Measurements from ENCODE around the gene OR2G2. TPM values are rescaled to one million over a fixed set of nuclear protein-coding genes. Genes with fewer than 3 reads are reported as not detected.

Gene OR2G2, protein sequence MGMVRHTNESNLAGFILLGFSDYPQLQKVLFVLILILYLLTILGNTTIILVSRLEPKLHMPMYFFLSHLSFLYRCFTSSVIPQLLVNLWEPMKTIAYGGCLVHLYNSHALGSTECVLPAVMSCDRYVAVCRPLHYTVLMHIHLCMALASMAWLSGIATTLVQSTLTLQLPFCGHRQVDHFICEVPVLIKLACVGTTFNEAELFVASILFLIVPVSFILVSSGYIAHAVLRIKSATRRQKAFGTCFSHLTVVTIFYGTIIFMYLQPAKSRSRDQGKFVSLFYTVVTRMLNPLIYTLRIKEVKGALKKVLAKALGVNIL
- total RNA-seq = not detected

DNA sequence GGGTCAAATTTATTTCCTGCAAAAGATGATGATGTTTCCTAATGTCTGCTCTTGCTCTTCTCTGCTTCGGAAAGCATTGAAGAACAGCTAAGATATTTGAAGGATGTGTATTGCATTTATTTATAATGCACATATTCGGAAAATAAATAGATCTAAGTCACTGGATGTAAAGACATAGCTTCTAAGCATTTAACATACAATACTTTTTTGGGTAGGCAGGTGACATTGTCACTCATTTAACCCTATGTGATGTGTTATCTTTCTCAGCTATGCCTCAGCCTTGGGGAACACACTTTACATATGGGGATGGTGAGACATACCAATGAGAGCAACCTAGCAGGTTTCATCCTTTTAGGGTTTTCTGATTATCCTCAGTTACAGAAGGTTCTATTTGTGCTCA, at the start of gene OR2G2:
Gene OR2G2, plus strand, starts transcription at position 301 of the 400 bp plus-strand sequence. Its CDS starts 0 bp downstream, at position 301.
- intact Hi-C loops (cut with DNase I) = no loop called here
- WGBS, 2 donors = 69 to 76% methylated on average over 2 of the region's 2 CpGs
- H3K9me3 ChIP-seq = no peaks in the 10 kb centered on the region
- TF ChIP-seq, protein P1, sequence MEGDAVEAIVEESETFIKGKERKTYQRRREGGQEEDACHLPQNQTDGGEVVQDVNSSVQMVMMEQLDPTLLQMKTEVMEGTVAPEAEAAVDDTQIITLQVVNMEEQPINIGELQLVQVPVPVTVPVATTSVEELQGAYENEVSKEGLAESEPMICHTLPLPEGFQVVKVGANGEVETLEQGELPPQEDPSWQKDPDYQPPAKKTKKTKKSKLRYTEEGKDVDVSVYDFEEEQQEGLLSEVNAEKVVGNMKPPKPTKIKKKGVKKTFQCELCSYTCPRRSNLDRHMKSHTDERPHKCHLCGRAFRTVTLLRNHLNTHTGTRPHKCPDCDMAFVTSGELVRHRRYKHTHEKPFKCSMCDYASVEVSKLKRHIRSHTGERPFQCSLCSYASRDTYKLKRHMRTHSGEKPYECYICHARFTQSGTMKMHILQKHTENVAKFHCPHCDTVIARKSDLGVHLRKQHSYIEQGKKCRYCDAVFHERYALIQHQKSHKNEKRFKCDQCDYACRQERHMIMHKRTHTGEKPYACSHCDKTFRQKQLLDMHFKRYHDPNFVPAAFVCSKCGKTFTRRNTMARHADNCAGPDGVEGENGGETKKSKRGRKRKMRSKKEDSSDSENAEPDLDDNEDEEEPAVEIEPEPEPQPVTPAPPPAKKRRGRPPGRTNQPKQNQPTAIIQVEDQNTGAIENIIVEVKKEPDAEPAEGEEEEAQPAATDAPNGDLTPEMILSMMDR (IDR thresholded peaks at IDR 0.05) = no peak
- TF ChIP-seq POLR2A (IDR thresholded peaks at IDR 0.05) = no peak
- DNase-seq (no peak), ATAC-seq (no peak)
- no peaks in the 10 kb centered on the region for H3K36me3 ChIP-seq (replicated peaks in 1 of 2; ENCODE audit: insufficient read depth in 1 of 2, low read depth in 2 of 2)
- H3K4me3 ChIP-seq = no peak within 1 kb of the TSS
- no peak within 1 kb of the TSS for H3K27ac ChIP-seq
- H3K27me3 ChIP-seq = no peaks in the 10 kb centered on the region
- no peaks in the 10 kb centered on the region for H3K4me1 ChIP-seq

DNA sequence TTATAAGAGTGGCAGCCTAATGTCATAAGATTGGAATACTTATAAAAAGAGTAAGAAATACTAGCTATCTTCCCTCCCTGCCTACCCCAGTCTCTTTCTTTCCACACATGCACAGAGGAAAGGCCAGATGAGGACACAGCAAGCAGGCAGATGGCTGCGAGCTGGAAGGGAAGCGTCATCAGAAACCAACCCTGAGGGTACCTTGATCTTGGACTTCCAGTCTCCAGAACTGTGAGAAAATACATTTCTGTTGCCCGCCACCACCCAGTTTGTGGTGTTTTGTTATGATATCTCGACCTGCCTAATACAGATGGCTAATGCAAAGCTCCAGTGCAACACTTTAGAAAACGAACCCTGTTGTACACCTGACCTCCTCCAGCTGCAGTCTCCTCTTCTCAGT, 49.6 kb upstream of the OR2G2 start:
- intact Hi-C loops (cut with DNase I) = no loop called here
- Histone ChIP-seq H3K27me3 (no peaks in the 10 kb centered on the region), H3K4me3 (no peak overlapping the region), H3K27ac (no peak overlapping the region), H3K9me3 (no peaks in the 10 kb centered on the region), H3K4me1 (no peaks in the 10 kb centered on the region), H3K36me3 (replicated peaks in 1 of 2; ENCODE audit: insufficient read depth in 1 of 2, low read depth in 2 of 2) (no peaks in the 10 kb centered on the region)
- no peak for ATAC-seq
- 59 to 75% methylated on average over 5 of the region's 5 CpGs for WGBS, 2 donors
- no peak for DNase-seq
- no peak for TF ChIP-seq POLR2A (IDR thresholded peaks at IDR 0.05)
- TF ChIP-seq, protein P1 (IDR thresholded peaks at IDR 0.05) = no peak

DNA sequence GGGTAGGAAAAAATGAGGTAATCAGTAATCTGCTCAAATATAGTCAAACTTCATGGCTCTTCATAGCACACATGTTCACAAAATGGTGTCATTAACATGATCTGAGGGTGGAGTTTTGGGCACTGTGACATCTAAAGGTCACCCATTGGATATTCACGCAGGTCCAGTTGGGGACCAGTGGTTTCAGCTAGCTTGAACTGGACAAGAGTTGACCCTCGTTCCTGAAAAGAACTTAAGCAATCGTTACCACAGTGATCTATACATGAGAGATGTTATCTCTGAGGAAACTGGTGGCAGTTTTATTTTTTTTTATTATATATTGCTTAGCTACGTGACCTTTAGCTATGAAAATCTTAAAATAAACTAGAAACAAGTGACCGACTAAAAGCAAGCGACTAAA, 48.9 kb upstream of the OR2G2 start:
- Histone ChIP-seq H3K27ac (no peak overlapping the region), H3K4me3 (no peak overlapping the region), H3K36me3 (replicated peaks in 1 of 2; ENCODE audit: insufficient read depth in 1 of 2, low read depth in 2 of 2) (no peaks in the 10 kb centered on the region), H3K27me3 (no peaks in the 10 kb centered on the region), H3K9me3 (no peaks in the 10 kb centered on the region), H3K4me1 (no peaks in the 10 kb centered on the region)
- intact Hi-C loops (cut with DNase I) = no loop called here
- ATAC-seq (no peak), DNase-seq (no peak)
- TF ChIP-seq POLR2A (IDR thresholded peaks at IDR 0.05) = no peak
- TF ChIP-seq, protein P1 (IDR thresholded peaks at IDR 0.05) = no peak
- WGBS, 2 donors = 55 to 64% methylated on average over 6 of the region's 6 CpGs

DNA sequence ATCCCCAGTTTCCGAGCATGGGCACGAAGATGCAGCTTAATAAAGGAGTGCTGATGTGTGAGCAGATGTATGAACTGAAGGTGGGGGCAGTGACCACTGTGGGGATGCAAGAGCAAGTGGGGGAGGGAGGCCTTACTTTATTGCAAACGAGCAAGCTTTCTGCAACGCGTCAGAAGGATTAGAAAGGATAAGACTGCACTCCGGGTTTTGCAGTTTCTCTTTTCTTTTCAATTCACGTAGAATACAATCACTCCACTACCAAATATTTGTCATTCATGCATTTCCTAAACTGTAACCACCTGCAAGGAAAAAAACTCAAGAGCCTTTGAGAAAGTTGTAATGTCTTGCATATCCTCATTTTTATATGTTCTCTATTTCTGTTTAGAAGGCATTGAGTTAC, 47.6 kb upstream of the OR2G2 start:
- H3K27ac ChIP-seq = no peak overlapping the region
- no peaks in the 10 kb centered on the region for H3K36me3 ChIP-seq (replicated peaks in 1 of 2; ENCODE audit: insufficient read depth in 1 of 2, low read depth in 2 of 2)
- H3K27me3 ChIP-seq = no peaks in the 10 kb centered on the region
- 33 to 34% methylated on average over 7 of the region's 7 CpGs for WGBS, 2 donors
- ATAC-seq = no peak
- DNase-seq = no peak
- no peak overlapping the region for H3K4me3 ChIP-seq
- no peaks in the 10 kb centered on the region for H3K9me3 ChIP-seq
- intact Hi-C loops (cut with DNase I) = no loop called here
- TF ChIP-seq, protein P1 (IDR thresholded peaks at IDR 0.05) = no peak
- no peak for TF ChIP-seq POLR2A (IDR thresholded peaks at IDR 0.05)
- H3K4me1 ChIP-seq = no peaks in the 10 kb centered on the region

DNA sequence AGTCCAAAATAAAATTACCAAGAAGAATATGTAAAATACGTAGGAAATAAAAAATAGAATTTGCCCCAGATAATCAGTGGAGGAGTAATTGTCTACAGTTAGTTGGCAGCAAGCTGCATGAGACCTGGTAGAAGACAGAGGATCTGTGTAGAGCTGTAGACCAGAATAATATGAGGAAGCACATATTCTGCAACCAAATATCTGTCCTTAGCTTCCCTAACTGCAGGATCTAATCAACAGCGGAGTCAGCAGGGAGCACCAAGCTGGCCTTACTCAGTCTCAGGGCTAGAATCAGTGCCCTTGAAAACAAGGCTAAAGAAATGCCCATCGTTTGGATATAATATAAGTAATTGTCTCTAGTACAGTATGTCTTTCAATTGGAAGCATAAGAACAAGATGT, 45.3 kb upstream of the OR2G2 start:
- Histone ChIP-seq H3K36me3 (replicated peaks in 1 of 2; ENCODE audit: insufficient read depth in 1 of 2, low read depth in 2 of 2) (no peaks in the 10 kb centered on the region), H3K27ac (no peak overlapping the region), H3K4me3 (no peak overlapping the region), H3K27me3 (no peaks in the 10 kb centered on the region), H3K9me3 (no peaks in the 10 kb centered on the region), H3K4me1 (no peaks in the 10 kb centered on the region)
- TF ChIP-seq, protein P1 (IDR thresholded peaks at IDR 0.05) = no peak
- no peak for TF ChIP-seq POLR2A (IDR thresholded peaks at IDR 0.05)
- intact Hi-C loops (cut with DNase I) = no loop called here
- DNase-seq = no peak
- WGBS, 2 donors = 50 to 51% methylated on average over 3 of the region's 3 CpGs
- ATAC-seq = no peak
